GM18499 (cell line): ENCODE data around the gene FAM210A.
"Not testable (repeated sequence)": the region's sequence is repeated elsewhere in the genome, so short reads cannot be mapped to it uniquely, and the experiment has no call there.

ENCODE experiments used
- ATAC-seq: cut with Tn5 transposase; IDR thresholded peaks from one replicate; pipeline ENCODE4 v1.9.1; 2021; ENCODE audit warnings: moderate number of reproducible peaks; ENCODE audit not compliant: insufficient read depth, unreplicated experiment

FAM210A gene

GRCh38 chr18:13710414-13710831 is 15.9 kb downstream of the FAM210A start:
- ATAC-seq, result no peak

- ATAC-seq, result no peak
Measured at GRCh38 chr18:13703899-13704298, 22.5 kb downstream of the FAM210A start.

- no peak for ATAC-seq
Measured at GRCh38 chr18:13700153-13700552, 26.2 kb downstream of the FAM210A start.

GRCh38 chr18:13696961-13697360 is 29.4 kb downstream of the FAM210A start:
- no peak for ATAC-seq

- not testable (repeated sequence) for ATAC-seq
Measured at GRCh38 chr18:13695337-13695736, 31.0 kb downstream of the FAM210A start.

- not testable (repeated sequence) for ATAC-seq
Measured at GRCh38 chr18:13690060-13690459, 36.3 kb downstream of the FAM210A start.

- no peak for ATAC-seq
Measured at GRCh38 chr18:13688191-13689136, 37.9 kb downstream of the FAM210A start.

- no peak for ATAC-seq
Measured at GRCh38 chr18:13684546-13684945, 41.8 kb downstream of the FAM210A start.

GRCh38 chr18:13681701-13682100 is 44.7 kb downstream of the FAM210A start:
- no peak for ATAC-seq

GRCh38 chr18:13680612-13681011 is 45.7 kb downstream of the FAM210A start:
- ATAC-seq, result no peak

GRCh38 chr18:13677350-13677749 is 49.0 kb downstream of the FAM210A start:
- not testable (repeated sequence) for ATAC-seq

- no peak for ATAC-seq
Measured at GRCh38 chr18:13676471-13676870, 49.9 kb downstream of the FAM210A start.

- no peak for ATAC-seq
Measured at GRCh38 chr18:13672657-13673056, 53.7 kb downstream of the FAM210A start.

- ATAC-seq, result no peak
Measured at GRCh38 chr18:13661779-13662256, 64.5 kb downstream of the FAM210A start.

- ATAC-seq, result no peak
Measured at GRCh38 chr18:13661051-13661778, 65.1 kb downstream of the FAM210A start.

GRCh38 chr18:13660510-13660909 is 65.8 kb downstream of the FAM210A start:
- no peak for ATAC-seq

GRCh38 chr18:13658436-13659204 is 67.7 kb downstream of the FAM210A start:
- no peak for ATAC-seq

GRCh38 chr18:13657974-13658373 is 68.4 kb downstream of the FAM210A start:
- no peak for ATAC-seq

GRCh38 chr18:13653746-13654433 is 72.5 kb downstream of the FAM210A start:
- no peak for ATAC-seq
